GM12801 (cell line): Measurements from ENCODE around the gene CCDC152.

Source experiments
- CTCF ChIP-seq: IDR thresholded peaks from one replicate; pipeline ENCODE4 v1.5.1; 2011; ENCODE audit warnings: control low read depth; ENCODE audit not compliant: insufficient read length; ENCODE audit errors: extremely low read depth

CCDC152 gene

DNA sequence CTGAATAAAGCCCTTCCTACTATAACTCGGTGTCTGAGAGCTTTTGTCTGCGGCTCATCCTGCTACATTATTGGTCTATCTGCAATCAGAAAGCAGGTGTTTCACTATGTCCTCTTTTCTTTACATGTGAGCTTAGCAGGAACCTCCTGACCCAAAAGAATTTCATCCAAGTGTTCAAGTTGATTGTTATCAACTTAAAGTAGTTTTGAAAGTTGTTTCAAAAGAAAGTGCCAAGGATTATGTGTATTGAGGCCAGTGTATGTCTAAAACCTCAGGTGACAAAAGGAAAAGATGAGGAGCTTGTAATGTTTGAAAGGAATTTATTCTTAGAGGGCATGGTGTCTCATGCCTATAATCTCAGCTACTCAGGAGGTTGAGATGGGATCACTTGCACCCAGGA, 63.1 kb downstream of the CCDC152 start:
- TF ChIP-seq CTCF: no peak

GRCh38 chr5:42822548-42822947, 65.9 kb downstream of the CCDC152 start:
- no peak for TF ChIP-seq CTCF

GRCh38 chr5:42824347-42824976, 67.8 kb downstream of the CCDC152 start:
- no peak for TF ChIP-seq CTCF

- no peak for TF ChIP-seq CTCF
Measured at GRCh38 chr5:42825422-42826148, 69.0 kb downstream of the CCDC152 start.

DNA sequence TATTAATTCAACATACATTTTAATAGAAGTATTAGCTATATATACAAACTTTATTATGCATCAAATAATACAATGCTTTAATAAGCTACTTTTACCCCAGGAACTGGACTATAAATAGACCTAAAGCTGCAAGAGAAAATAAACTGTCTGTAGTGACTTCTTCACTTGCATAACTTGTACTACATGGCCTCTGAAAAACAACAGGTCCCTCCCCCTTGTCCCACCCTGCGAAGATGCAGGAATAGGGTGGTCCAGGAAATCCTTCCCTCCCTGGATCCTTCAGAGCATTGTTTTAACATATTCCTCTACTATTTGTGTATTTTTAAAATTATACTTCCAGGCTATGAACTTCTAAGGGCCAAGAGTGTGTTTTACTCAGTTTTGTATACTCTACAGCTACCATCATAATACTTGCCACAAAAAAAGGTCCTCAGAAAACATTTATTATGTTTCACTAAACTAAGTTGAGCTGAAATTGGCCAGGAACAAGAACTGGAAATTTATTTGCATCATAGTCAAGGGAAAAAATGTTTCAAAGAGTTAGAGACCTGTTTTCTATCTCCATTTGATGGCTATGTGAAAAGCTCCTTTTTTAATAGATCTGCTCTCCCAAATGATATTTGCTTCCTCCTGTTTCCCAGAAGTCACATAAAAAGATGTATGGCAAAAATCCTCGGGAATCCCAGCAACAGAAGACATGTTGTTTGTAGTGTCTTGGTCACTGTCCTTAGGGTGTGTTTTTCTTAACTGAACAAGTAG, 70.3 kb downstream of the CCDC152 start:
- TF ChIP-seq CTCF: no peak

DNA sequence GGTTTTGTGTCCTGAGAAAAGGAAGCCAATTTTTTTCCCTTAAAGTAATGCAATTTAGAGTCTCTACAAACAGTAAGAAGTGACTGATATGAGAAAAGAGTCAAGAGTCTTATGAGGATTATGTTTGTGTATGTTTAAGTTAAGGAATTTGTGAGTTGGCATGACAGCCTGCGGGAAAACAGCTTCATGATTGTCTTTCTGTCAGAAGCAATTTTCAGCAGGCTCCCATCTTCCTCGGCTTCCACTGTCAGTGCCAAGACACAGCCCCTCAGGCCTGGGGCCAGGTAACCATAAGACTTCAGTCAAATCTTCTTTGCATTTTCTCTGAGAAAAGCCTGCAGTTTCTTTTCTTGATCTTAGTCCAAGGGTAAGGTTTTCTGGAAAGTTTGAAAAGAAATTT, 72.1 kb downstream of the CCDC152 start:
- TF ChIP-seq CTCF: no peak

DNA sequence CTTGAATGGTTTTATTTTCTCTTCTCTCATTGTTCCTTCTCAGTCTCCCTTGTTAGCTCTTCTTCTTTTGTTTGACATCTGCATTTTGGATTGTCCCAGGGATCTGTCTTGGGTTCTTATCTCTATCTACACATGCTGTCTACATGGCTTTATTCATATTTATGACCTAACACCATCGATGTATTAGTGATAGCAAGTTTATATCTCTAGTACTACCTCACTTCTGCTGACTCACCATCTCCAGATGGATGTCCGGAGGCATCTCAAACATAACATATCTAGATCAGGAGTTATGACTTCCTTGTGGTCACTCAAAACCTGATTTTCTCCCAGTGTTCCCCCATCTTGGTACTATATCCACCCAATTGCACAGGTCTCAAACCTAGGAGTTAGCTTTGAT, 74.3 kb downstream of the CCDC152 start:
- TF ChIP-seq CTCF: no peak
